Measurements from ENCODE around the gene FRMPD1.

DNA sequence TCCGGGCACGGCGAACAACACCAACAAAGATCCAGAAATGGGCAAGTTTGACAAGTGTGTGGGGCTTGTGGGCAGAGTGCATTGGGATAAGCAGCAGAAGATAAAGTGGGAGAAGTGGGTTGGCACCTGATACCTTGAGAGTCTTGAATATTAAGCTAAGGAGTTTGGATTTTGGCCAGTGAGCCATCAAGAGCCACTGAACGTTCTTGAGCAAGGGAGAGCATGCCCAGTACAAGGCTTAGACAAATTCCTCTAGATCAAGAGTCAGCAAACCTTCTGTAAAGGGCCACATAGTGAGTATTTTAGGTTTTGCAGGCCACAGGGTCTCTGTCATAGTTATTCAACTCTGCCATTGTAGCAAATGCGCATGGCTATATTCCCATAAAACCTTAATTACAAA, 76.3 kb downstream of the FRMPD1 start:
- TF ChIP-seq CEBPB (IDR thresholded peaks at IDR 0.05), result no peak
- TF ChIP-seq, protein P1, sequence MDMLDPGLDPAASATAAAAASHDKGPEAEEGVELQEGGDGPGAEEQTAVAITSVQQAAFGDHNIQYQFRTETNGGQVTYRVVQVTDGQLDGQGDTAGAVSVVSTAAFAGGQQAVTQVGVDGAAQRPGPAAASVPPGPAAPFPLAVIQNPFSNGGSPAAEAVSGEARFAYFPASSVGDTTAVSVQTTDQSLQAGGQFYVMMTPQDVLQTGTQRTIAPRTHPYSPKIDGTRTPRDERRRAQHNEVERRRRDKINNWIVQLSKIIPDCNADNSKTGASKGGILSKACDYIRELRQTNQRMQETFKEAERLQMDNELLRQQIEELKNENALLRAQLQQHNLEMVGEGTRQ (IDR thresholded peaks at IDR 0.05), result no peak
- no peak for TF ChIP-seq RFX5 (IDR thresholded peaks at IDR 0.05)
- TF ChIP-seq, protein P2, sequence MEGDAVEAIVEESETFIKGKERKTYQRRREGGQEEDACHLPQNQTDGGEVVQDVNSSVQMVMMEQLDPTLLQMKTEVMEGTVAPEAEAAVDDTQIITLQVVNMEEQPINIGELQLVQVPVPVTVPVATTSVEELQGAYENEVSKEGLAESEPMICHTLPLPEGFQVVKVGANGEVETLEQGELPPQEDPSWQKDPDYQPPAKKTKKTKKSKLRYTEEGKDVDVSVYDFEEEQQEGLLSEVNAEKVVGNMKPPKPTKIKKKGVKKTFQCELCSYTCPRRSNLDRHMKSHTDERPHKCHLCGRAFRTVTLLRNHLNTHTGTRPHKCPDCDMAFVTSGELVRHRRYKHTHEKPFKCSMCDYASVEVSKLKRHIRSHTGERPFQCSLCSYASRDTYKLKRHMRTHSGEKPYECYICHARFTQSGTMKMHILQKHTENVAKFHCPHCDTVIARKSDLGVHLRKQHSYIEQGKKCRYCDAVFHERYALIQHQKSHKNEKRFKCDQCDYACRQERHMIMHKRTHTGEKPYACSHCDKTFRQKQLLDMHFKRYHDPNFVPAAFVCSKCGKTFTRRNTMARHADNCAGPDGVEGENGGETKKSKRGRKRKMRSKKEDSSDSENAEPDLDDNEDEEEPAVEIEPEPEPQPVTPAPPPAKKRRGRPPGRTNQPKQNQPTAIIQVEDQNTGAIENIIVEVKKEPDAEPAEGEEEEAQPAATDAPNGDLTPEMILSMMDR (IDR thresholded peaks at IDR 0.05), result no peak
- TF ChIP-seq SMC3 (IDR thresholded peaks at IDR 0.05), result no peak
- TF ChIP-seq POLR2A (IDR thresholded peaks at IDR 0.05; ENCODE audit: low read length), result no peak
- no peak for TF ChIP-seq HEYL (CRISPR knock-in tag; IDR thresholded peaks at IDR 0.05)
- no peak for TF ChIP-seq RAD21 (conservative IDR thresholded peaks at IDR 0.05 in 1 of 2, IDR thresholded peaks at IDR 0.05 in 1 of 2)
- no peak for TF ChIP-seq SREBF2 (IDR thresholded peaks at IDR 0.05)
- no peak for TF ChIP-seq CHD4 (IDR thresholded peaks at IDR 0.05; ENCODE audit: borderline replicate concordance)
- TF ChIP-seq HDAC2 (IDR thresholded peaks at IDR 0.05), result no peak
